GM12891 (cell line): ENCODE results near the gene TRABD2B.

Experiments
- PAX5 ChIP-seq: IDR thresholded peaks from 2 replicates; pipeline ENCODE4 v1.6.1; 2011; ENCODE audit warnings: low read length, moderate library complexity, mild to moderate bottlenecking; ENCODE audit not compliant: insufficient read depth, severe bottlenecking
- POLR2A ChIP-seq: IDR thresholded peaks from 2 replicates; pipeline ENCODE4 v1.6.1; 2011; ENCODE audit warnings: low read depth, low read length, control low read depth
- POLR2AphosphoS5 ChIP-seq: IDR thresholded peaks from 2 replicates; pipeline ENCODE4 v1.6.1; 2011; ENCODE audit warnings: low read depth, low read length, control low read depth
- SPI1 ChIP-seq: IDR thresholded peaks from 2 replicates; pipeline ENCODE4 v1.6.1; 2011; ENCODE audit warnings: low read depth, low read length, control low read depth
- TAF1 ChIP-seq: IDR thresholded peaks from 2 replicates; pipeline ENCODE4 v1.6.1; 2011; ENCODE audit warnings: low read depth, low read length, control low read depth

DNA sequence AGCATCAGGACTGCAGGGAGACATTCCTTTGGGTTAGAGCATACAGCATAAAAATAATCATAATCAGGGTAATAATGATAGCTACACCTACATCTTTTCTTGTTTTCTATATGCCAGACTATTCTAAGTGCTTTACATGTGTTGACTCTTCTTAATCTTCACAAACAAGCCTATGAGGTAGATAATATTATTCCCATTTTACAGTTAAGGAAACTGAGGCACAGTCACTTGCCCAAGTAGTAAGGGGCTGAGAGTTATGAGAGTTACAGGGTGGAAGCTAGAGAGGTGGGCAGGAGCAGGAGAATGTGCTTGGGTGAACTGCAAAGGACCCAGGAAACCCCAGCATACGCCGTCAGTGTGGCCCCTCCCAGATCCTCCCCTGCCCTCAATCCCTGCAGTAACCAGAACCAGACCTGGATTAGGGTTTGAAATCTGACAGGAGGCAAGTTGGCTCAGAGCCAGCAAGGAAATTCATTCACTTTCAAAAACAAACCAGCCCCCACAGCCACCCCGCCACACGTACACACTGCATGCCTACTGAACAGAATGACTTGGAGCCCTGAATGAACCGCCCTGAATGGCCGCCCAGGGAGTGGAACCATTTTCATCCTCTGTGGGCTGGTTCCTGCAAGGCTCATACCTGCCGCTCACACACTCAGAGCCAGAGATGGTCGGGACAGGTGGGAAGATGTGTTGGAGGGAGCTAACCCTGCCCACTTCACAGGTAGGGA, 126.1 kb downstream of the TRABD2B start:
- TF ChIP-seq POLR2A (no peak), TAF1 (no peak), POLR2AphosphoS5 (no peak), PAX5 (no peak), SPI1 (no peak)
